Tibial nerve (tissue), 4 donors: ENCODE data around the gene NCL. TPM values are rescaled to one million over a fixed set of nuclear protein-coding genes. Genes with fewer than 3 reads are reported as not detected.
"Not testable (repeated sequence)": the region's sequence is repeated elsewhere in the genome, so short reads cannot be mapped to it uniquely, and the experiment has no call there.

ENCODE experiments used
- DNase-seq, 2 donors: peaks; one replicate each; pipeline ENCODE4 v3.0.0-alpha.2; 2019; ENCODE audit warnings: low spot score in 2 of 2
- H3K27ac ChIP-seq, 4 donors: fragments of 200-600 bp; sonication (generic) in 3 of 4; one replicate each; pipeline ENCODE4 v1.5.1; 2017 to 2019; ENCODE audit warnings: mild to moderate bottlenecking in 1 of 4
- H3K27me3 ChIP-seq, 2 donors: fragments of 200-600 bp; sonication (generic) in 1 of 2; one replicate each; pipeline versions ENCODE4 v1.5.1 to v1.6.0; 2017 to 2019
- H3K36me3 ChIP-seq, 3 donors: fragments of 200-600 bp; sonication (generic); one replicate each; pipeline ENCODE4 v1.5.1; 2018 to 2019
- H3K4me1 ChIP-seq, 4 donors: fragments of 200-600 bp; sonication (generic) in 3 of 4; one replicate each; pipeline ENCODE4 v1.5.1; 2017 to 2019
- H3K4me3 ChIP-seq, 4 donors: fragments of 200-600 bp; sonication (generic) in 3 of 4; one replicate each; pipeline ENCODE4 v1.5.1; 2017 to 2019; ENCODE audit warnings: mild to moderate bottlenecking in 1 of 4, moderate library complexity in 1 of 4
- H3K9me3 ChIP-seq, 4 donors: fragments of 200-600 bp; sonication (generic) in 3 of 4; one replicate each; pipeline ENCODE4 v1.5.1; 2017 to 2019
- EP300 ChIP-seq, 2 donors: sonication (generic); formaldehyde crosslinking; IDR thresholded peaks; one replicate each; pipeline ENCODE4 v1.6.1; 2017; ENCODE audit warnings: antibody characterized with exemption in 2 of 2, mild to moderate bottlenecking in 1 of 2
- POLR2A ChIP-seq, 2 donors: fragments of 450-650 bp; IDR thresholded peaks; one replicate each; pipeline ENCODE4 v1.6.1; 2017; ENCODE audit warnings: antibody characterized with exemption in 2 of 2, mild to moderate bottlenecking in 2 of 2, moderate library complexity in 2 of 2
- WGBS, 2 donors: methylation state at CpG; one replicate each; pipeline ENCODE4 v1.1.5; 2018; 5-methylcytosine and 5-hydroxymethylcytosine counted together
- total RNA-seq, 4 donors: library from RNA; depleted of rRNA; stranded (reverse); fragments of >200 nt; gene quantifications; one replicate each; pipeline ENCODE4 v1.1.0, GENCODE V29; 2016
- TF ChIP-seq, protein P1 (sequence below), 5 experiments: fragments of 200-600 bp in 3 of 5; fragments of 450-650 bp in 2 of 5; sonication (generic) in 3 of 5; IDR thresholded peaks; one replicate each; pipeline ENCODE4 v1.5.1; 2016 to 2019; ENCODE audit warnings: antibody characterized with exemption in 5 of 5, mild to moderate bottlenecking in 3 of 5, moderate library complexity in 2 of 5

Gene NCL
- total RNA-seq, 4 donors from 2014 or later, result 119 to 202 (median 143) TPM

DNA sequence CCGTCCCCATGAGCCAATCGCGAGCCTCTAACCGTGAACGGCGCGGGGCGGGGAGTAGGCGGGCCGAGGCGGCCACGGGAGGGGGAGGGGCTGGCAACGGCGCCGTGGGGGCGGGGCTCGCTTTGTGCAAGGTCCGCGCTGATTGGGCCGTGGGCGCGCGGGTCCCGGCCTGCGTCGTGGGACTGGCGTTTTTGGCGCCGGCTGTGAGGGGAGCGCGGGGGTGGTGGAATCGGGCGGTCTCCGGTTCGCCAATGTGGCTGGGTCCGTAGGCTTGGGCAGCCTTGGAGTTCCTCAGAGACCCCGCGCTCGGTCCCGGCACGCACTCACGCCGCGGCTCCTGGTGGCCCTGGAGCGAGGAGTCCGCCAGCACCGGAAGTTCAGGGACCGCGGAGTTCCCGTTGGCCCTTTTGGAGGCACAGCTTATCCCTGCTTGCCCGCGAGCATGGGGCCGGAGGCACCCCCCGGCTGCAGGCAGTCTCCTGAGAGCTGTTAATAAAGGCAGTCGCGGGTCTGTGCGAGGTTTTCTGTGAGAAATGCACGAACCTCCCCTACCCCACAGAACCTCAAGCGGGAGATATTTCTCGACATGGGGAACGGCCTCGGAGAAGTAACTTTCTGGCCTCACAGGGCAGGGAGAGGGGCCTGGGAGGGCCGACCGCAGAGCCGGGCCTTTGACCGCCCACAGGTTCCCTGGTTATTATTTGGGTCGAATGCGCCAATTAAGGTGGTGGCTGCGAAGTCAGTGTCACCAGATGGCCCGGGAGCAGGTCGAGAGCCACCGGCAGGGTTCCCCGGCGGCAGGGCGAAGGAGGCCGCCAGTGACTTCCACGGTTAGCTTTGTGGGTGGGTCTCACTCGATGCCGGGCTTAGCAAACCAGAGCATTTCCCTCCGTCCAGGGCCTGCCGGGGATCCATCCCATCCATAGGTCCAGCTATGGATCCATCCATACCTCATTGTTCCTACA is 574 bp upstream of the NCL start:
- peaks cover 0 to 27% (median 15%) of the 10 kb centered on the region in 3 donors for H3K36me3 ChIP-seq
- 1 to 2% methylated on average over 22 to 54 of the region's 81 CpGs for WGBS, 2 donors
- H3K4me3 ChIP-seq, result peak overlapping the region; percentile 60 to 93 (median 82)
- TF ChIP-seq POLR2A (IDR thresholded peaks at IDR 0.05) (no peak), EP300 (IDR thresholded peaks at IDR 0.05) (no peak)
- TF ChIP-seq, protein P1, sequence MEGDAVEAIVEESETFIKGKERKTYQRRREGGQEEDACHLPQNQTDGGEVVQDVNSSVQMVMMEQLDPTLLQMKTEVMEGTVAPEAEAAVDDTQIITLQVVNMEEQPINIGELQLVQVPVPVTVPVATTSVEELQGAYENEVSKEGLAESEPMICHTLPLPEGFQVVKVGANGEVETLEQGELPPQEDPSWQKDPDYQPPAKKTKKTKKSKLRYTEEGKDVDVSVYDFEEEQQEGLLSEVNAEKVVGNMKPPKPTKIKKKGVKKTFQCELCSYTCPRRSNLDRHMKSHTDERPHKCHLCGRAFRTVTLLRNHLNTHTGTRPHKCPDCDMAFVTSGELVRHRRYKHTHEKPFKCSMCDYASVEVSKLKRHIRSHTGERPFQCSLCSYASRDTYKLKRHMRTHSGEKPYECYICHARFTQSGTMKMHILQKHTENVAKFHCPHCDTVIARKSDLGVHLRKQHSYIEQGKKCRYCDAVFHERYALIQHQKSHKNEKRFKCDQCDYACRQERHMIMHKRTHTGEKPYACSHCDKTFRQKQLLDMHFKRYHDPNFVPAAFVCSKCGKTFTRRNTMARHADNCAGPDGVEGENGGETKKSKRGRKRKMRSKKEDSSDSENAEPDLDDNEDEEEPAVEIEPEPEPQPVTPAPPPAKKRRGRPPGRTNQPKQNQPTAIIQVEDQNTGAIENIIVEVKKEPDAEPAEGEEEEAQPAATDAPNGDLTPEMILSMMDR (IDR thresholded peaks at IDR 0.05), result peak in 1 of 5 experiments; percentile 26
- peaks cover 6 to 41% (median 17%) of the 10 kb centered on the region in 4 donors for H3K4me1 ChIP-seq
- H3K9me3 ChIP-seq, result no peaks in the 10 kb centered on the region
- DNase-seq, result peak; percentile 98 to 99
- no peaks in the 10 kb centered on the region for H3K27me3 ChIP-seq
- peak overlapping the region; percentile 89 to 99 (median 94) for H3K27ac ChIP-seq

GRCh38 chr2:231462729-231463465 is 1.4 kb downstream of the NCL start:
- Histone ChIP-seq H3K36me3 (peaks cover 4 to 47% (median 35%) of the 10 kb centered on the region in 3 donors), H3K9me3 (no peaks in the 10 kb centered on the region), H3K27me3 (no peaks in the 10 kb centered on the region), H3K27ac (peak overlapping the region; percentile 89 to 99 (median 94)), H3K4me3 (peak overlapping the region; percentile 80 to 94 (median 88)), H3K4me1 (peaks cover 6 to 48% (median 17%) of the 10 kb centered on the region in 4 donors)
- DNase-seq, result no peak
- WGBS, 2 donors, result 8 to 9% methylated on average over 4 of the region's 4 CpGs
- TF ChIP-seq, protein P1 (IDR thresholded peaks at IDR 0.05), result no peak
- no peak for TF ChIP-seq POLR2A (IDR thresholded peaks at IDR 0.05)
- TF ChIP-seq EP300 (IDR thresholded peaks at IDR 0.05), result no peak

DNA sequence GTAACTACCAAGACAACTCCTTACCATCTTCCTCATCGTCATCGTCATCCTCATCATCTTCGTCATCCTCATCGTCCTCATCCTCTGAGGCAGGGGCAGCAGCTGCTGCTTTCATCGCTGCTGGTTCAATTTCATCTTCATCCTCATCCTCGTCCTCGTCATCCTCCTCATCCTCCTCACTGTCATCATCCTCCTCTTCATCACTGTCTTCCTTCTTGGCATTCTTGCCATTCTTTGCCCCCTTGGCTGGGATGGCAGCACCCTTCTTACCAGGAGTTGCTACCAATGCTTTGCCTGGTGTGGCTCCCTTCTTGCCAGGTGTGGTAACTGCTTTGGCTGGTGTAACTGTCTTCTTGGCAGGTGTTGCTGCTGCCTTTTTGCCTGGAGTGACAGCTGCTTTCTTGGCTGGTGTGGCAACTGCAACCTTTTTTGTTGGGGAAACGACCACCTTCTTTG is 2.7 kb downstream of the NCL start:
- no peak for DNase-seq
- no peak overlapping the region for H3K27ac ChIP-seq
- peaks cover 4 to 60% (median 46%) of the 10 kb centered on the region in 3 donors for H3K36me3 ChIP-seq
- H3K9me3 ChIP-seq, result no peaks in the 10 kb centered on the region
- no peaks in the 10 kb centered on the region for H3K27me3 ChIP-seq
- H3K4me1 ChIP-seq, result peaks cover 6 to 48% (median 17%) of the 10 kb centered on the region in 4 donors
- TF ChIP-seq POLR2A (IDR thresholded peaks at IDR 0.05), result no peak
- TF ChIP-seq, protein P1 (IDR thresholded peaks at IDR 0.05), result no peak
- TF ChIP-seq EP300 (IDR thresholded peaks at IDR 0.05), result no peak
- WGBS, 2 donors, result 80 to 83% methylated on average over 8 of the region's 8 CpGs
- H3K4me3 ChIP-seq, result no peak overlapping the region

- not testable (repeated sequence) for DNase-seq
- H3K36me3 ChIP-seq, result peaks cover 4 to 67% (median 53%) of the 10 kb centered on the region in 3 donors
- H3K4me1 ChIP-seq, result peaks cover 6 to 48% (median 17%) of the 10 kb centered on the region in 4 donors
Measured at GRCh38 chr2:231460841-231461240, 3.4 kb downstream of the NCL start.

GRCh38 chr2:231460073-231460835 is 4.0 kb downstream of the NCL start:
- H3K36me3 ChIP-seq, result peaks cover 4 to 73% (median 59%) of the 10 kb centered on the region in 3 donors
- TF ChIP-seq, protein P1 (IDR thresholded peaks at IDR 0.05), result no peak
- TF ChIP-seq EP300 (IDR thresholded peaks at IDR 0.05), result no peak
- TF ChIP-seq POLR2A (IDR thresholded peaks at IDR 0.05), result no peak
- H3K27ac ChIP-seq, result no peak overlapping the region
- no peak for DNase-seq
- WGBS, 2 donors, result 81 to 84% methylated on average over 13 of the region's 13 CpGs
- H3K4me3 ChIP-seq, result no peak overlapping the region
- H3K27me3 ChIP-seq, result no peaks in the 10 kb centered on the region
- peaks cover 6 to 43% (median 16%) of the 10 kb centered on the region in 4 donors for H3K4me1 ChIP-seq
- H3K9me3 ChIP-seq, result no peaks in the 10 kb centered on the region

More at GRCh38 chr2:231460841-231461240, 3.4 kb downstream of the NCL start:
- not testable (repeated sequence) for H3K9me3 ChIP-seq, H3K27ac ChIP-seq, H3K27me3 ChIP-seq, H3K4me3 ChIP-seq
- WGBS, 2 donors, result 88 to 94% methylated on average over 10 of the region's 10 CpGs
